HUES6 (cell line): Measurements from ENCODE around the gene RNF4.

ENCODE experiments used
- H3K27ac ChIP-seq: 2 replicates; pipeline ENCODE4 v1.7.0; 2013; ENCODE audit warnings: low read depth, mild to moderate bottlenecking, low read length, inconsistent platforms
- H3K27me3 ChIP-seq: 2 replicates; pipeline ENCODE4 v1.6.1; 2013; ENCODE audit warnings: low read length; ENCODE audit not compliant: control insufficient read depth, insufficient read depth
- H3K36me3 ChIP-seq: 2 replicates; pipeline ENCODE4 v1.6.1; 2013; ENCODE audit warnings: low read length; ENCODE audit not compliant: control insufficient read depth, insufficient read depth
- H3K4me1 ChIP-seq: 2 replicates; pipeline ENCODE4 v1.6.1; 2013; ENCODE audit warnings: low read length; ENCODE audit not compliant: control insufficient read depth, insufficient read depth
- H3K4me3 ChIP-seq: 2 replicates; pipeline ENCODE4 v1.5.1; 2013; ENCODE audit warnings: low read depth, low read length
- H3K9ac ChIP-seq: one replicate; pipeline ENCODE4 v1.6.1; 2013; ENCODE audit warnings: mild to moderate bottlenecking, low read length
- H3K9me3 ChIP-seq: 2 replicates; pipeline ENCODE4 v1.6.1; 2013; ENCODE audit warnings: low read depth, low read length; ENCODE audit not compliant: control insufficient read depth, insufficient read depth

RNF4 gene

GRCh38 chr4:2482192-2482591, 13.3 kb downstream of the RNF4 start:
- H3K27me3 ChIP-seq: no peaks in the 10 kb centered on the region
- no peak overlapping the region for H3K9ac ChIP-seq
- peaks cover 57% of the 10 kb centered on the region for H3K4me1 ChIP-seq
- H3K27ac ChIP-seq: no peak overlapping the region
- no peaks in the 10 kb centered on the region for H3K9me3 ChIP-seq
- no peak overlapping the region for H3K4me3 ChIP-seq
- peaks cover 9% of the 10 kb centered on the region for H3K36me3 ChIP-seq

- Histone ChIP-seq H3K9me3 (no peaks in the 10 kb centered on the region), H3K27ac (no peak overlapping the region), H3K27me3 (no peaks in the 10 kb centered on the region), H3K4me3 (no peak overlapping the region), H3K4me1 (peaks cover 53% of the 10 kb centered on the region), H3K9ac (no peak overlapping the region), H3K36me3 (peaks cover 9% of the 10 kb centered on the region)
These were observed 13.8 kb downstream of the RNF4 start for GRCh38 chr4:2482693-2483092.

GRCh38 chr4:2483237-2483636, 14.3 kb downstream of the RNF4 start:
- Histone ChIP-seq H3K4me3 (no peak overlapping the region), H3K9ac (no peak overlapping the region), H3K27me3 (no peaks in the 10 kb centered on the region), H3K27ac (no peak overlapping the region), H3K36me3 (peaks cover 9% of the 10 kb centered on the region), H3K4me1 (peaks cover 48% of the 10 kb centered on the region), H3K9me3 (no peaks in the 10 kb centered on the region)

- H3K4me1 ChIP-seq: peaks cover 40% of the 10 kb centered on the region
- H3K4me3 ChIP-seq: no peak overlapping the region
- no peaks in the 10 kb centered on the region for H3K9me3 ChIP-seq
- no peak overlapping the region for H3K9ac ChIP-seq
- H3K27me3 ChIP-seq: no peaks in the 10 kb centered on the region
- H3K27ac ChIP-seq: no peak overlapping the region
- peaks cover 11% of the 10 kb centered on the region for H3K36me3 ChIP-seq
These were observed 15.3 kb downstream of the RNF4 start for GRCh38 chr4:2484185-2484584.

GRCh38 chr4:2484993-2485392, 16.1 kb downstream of the RNF4 start:
- Histone ChIP-seq H3K4me1 (peaks cover 38% of the 10 kb centered on the region), H3K9me3 (no peaks in the 10 kb centered on the region), H3K27ac (no peak overlapping the region), H3K9ac (no peak overlapping the region), H3K36me3 (peaks cover 19% of the 10 kb centered on the region), H3K27me3 (no peaks in the 10 kb centered on the region), H3K4me3 (no peak overlapping the region)

- Histone ChIP-seq H3K9me3 (no peaks in the 10 kb centered on the region), H3K4me3 (no peak overlapping the region), H3K36me3 (peaks cover 25% of the 10 kb centered on the region), H3K9ac (no peak overlapping the region), H3K27ac (no peak overlapping the region), H3K4me1 (peaks cover 34% of the 10 kb centered on the region), H3K27me3 (no peaks in the 10 kb centered on the region)
These were observed 17.1 kb downstream of the RNF4 start for GRCh38 chr4:2485956-2486355.

- H3K4me3 ChIP-seq: no peak overlapping the region
- H3K36me3 ChIP-seq: peaks cover 31% of the 10 kb centered on the region
- no peaks in the 10 kb centered on the region for H3K9me3 ChIP-seq
- peaks cover 24% of the 10 kb centered on the region for H3K4me1 ChIP-seq
- no peak overlapping the region for H3K27ac ChIP-seq
- H3K9ac ChIP-seq: no peak overlapping the region
- H3K27me3 ChIP-seq: no peaks in the 10 kb centered on the region
These were observed 18.1 kb downstream of the RNF4 start for GRCh38 chr4:2486981-2487380.

GRCh38 chr4:2487632-2488031, 18.7 kb downstream of the RNF4 start:
- Histone ChIP-seq H3K36me3 (peaks cover 37% of the 10 kb centered on the region), H3K4me1 (peaks cover 19% of the 10 kb centered on the region), H3K4me3 (no peak overlapping the region), H3K9ac (no peak overlapping the region), H3K27ac (no peak overlapping the region), H3K27me3 (no peaks in the 10 kb centered on the region), H3K9me3 (no peaks in the 10 kb centered on the region)

GRCh38 chr4:2489081-2489805, 20.3 kb downstream of the RNF4 start:
- H3K27ac ChIP-seq: no peak overlapping the region
- H3K4me3 ChIP-seq: no peak overlapping the region
- peaks cover 53% of the 10 kb centered on the region for H3K36me3 ChIP-seq
- peaks cover 15% of the 10 kb centered on the region for H3K4me1 ChIP-seq
- no peaks in the 10 kb centered on the region for H3K27me3 ChIP-seq
- no peaks in the 10 kb centered on the region for H3K9me3 ChIP-seq
- no peak overlapping the region for H3K9ac ChIP-seq

- H3K27ac ChIP-seq: no peak overlapping the region
- H3K9me3 ChIP-seq: no peaks in the 10 kb centered on the region
- no peak overlapping the region for H3K4me3 ChIP-seq
- peaks cover 51% of the 10 kb centered on the region for H3K36me3 ChIP-seq
- no peaks in the 10 kb centered on the region for H3K27me3 ChIP-seq
- no peak overlapping the region for H3K9ac ChIP-seq
- peaks cover 7% of the 10 kb centered on the region for H3K4me1 ChIP-seq
These were observed 21.1 kb downstream of the RNF4 start for GRCh38 chr4:2489841-2490552.

GRCh38 chr4:2492970-2493369, 24.1 kb downstream of the RNF4 start:
- no peaks in the 10 kb centered on the region for H3K27me3 ChIP-seq
- H3K4me1 ChIP-seq: peaks cover 3% of the 10 kb centered on the region; the same call in 1 of the 2 replicates
- H3K36me3 ChIP-seq: peaks cover 79% of the 10 kb centered on the region
- H3K9ac ChIP-seq: no peak overlapping the region
- H3K27ac ChIP-seq: no peak overlapping the region
- H3K9me3 ChIP-seq: no peaks in the 10 kb centered on the region
- H3K4me3 ChIP-seq: no peak overlapping the region
